ENCODE measurements around the gene GSG1. TPM values are rescaled to one million over a fixed set of nuclear protein-coding genes. Genes with fewer than 3 reads are reported as not detected.
A peak's percentile ranks its signal among the peaks of the same experiment; 100 is the strongest.

The GSG1 gene
- total and polyA plus RNA-seq, 11 donors: not detected

DNA sequence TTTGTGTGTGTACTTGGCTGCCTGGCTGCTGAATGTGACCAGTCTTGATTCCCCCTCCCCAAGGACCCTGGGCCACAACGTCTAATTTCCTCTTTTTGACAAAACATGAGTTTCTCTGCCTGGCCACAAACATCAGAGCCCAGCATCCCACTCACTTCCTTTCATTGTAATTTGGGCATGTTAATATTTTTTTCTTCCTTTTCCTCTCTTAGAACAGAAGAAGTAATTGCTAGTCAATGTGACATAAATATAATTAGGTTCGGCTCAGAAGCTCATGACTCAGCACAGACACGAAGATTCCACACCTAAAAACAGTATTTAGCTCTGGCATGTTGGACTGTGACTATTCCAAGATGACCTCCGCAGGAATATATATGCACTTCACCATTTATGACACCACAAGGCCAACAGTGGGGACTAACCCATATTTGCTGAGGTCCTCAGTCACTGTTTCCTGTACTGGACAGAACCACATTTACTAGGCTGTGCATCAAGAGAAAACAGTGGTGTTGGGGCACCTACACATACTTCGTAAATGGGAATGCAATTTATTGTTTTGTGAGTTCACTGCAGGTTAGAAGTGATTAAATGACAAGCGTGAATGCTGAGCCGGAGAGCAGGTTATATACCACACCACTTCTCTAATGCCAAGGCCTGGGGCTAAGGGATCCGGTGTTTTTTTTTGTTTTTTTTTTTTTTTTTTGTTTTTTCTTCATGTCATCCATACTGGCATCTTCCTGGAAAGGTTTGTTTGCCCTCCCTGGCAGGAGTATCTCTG lies 4.2 kb downstream of the GSG1 start:
- peak in 4 of 5 donors; percentile 38 to 59 (median 53) for DNase-seq
- 61 to 67% (median 63%) methylated on average over 8 of the region's 8 CpGs for WGBS, 4 donors
- no peak overlapping the region for H3K4me3 ChIP-seq
- peak in 1 of 4 donors; percentile 30 for ATAC-seq
- peaks cover 7 to 72% (median 43%) of the 10 kb centered on the region in 12 donors for H3K4me1 ChIP-seq
- intact Hi-C loops (cut with DNase I): loop anchor here in 9 of 10 donors (2.0 to 10.0 kb wide), 8 partner anchors 77 to 184 kb away; partner anchors contain the start of gene EMP1 (in 3 of the 9)
- peak overlapping the region; percentile 73 to 98 (median 92) for H3K27ac ChIP-seq
- no peaks in the 10 kb centered on the region for H3K9me3 ChIP-seq
- TF ChIP-seq, protein P1, sequence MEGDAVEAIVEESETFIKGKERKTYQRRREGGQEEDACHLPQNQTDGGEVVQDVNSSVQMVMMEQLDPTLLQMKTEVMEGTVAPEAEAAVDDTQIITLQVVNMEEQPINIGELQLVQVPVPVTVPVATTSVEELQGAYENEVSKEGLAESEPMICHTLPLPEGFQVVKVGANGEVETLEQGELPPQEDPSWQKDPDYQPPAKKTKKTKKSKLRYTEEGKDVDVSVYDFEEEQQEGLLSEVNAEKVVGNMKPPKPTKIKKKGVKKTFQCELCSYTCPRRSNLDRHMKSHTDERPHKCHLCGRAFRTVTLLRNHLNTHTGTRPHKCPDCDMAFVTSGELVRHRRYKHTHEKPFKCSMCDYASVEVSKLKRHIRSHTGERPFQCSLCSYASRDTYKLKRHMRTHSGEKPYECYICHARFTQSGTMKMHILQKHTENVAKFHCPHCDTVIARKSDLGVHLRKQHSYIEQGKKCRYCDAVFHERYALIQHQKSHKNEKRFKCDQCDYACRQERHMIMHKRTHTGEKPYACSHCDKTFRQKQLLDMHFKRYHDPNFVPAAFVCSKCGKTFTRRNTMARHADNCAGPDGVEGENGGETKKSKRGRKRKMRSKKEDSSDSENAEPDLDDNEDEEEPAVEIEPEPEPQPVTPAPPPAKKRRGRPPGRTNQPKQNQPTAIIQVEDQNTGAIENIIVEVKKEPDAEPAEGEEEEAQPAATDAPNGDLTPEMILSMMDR (IDR thresholded peaks at IDR 0.05): no peak
- no peak for TF ChIP-seq POLR2A (IDR thresholded peaks at IDR 0.05)
- H3K27me3 ChIP-seq: no peaks in the 10 kb centered on the region
- no peaks in the 10 kb centered on the region for H3K36me3 ChIP-seq

DNA sequence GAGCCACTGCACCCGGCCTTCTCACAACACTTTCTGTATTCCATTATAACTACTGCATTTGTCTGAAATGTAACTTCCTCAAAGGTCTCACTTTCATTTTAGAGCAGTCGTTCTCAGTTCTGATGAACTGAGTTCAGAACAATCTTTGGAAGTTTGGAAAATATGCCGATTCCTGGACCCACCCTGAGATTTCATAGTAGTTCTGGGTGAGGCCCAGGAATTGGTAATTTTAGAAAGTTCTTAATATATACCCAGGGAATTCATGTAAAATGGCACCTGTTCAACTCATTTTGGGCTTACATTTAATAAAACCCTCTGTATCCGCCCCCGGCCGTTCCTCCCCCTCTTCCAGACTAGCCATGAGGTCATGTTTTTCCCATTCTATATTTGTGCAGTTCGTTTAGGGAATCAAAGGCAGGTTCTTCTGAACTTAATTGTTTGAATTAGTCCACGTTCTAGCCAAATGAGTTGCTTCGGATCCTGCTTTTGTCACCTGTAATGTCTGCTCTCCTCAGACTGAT lies 5.9 kb downstream of the GSG1 start:
- TF ChIP-seq POLR2A (IDR thresholded peaks at IDR 0.05): no peak
- TF ChIP-seq, protein P1 (IDR thresholded peaks at IDR 0.05): no peak
- intact Hi-C loops (cut with DNase I): loop anchor here in 9 of 10 donors (1.0 to 10.0 kb wide), 10 partner anchors 55 to 183 kb away; partner anchors contain the start of gene EMP1 (in 3 of the 9)
- Histone ChIP-seq H3K4me3 (peak overlapping the region in 10 of 12 donors; percentile 13 to 57 (median 40)), H3K9me3 (no peaks in the 10 kb centered on the region), H3K36me3 (no peaks in the 10 kb centered on the region), H3K27me3 (no peaks in the 10 kb centered on the region), H3K4me1 (peaks cover 7 to 72% (median 41%) of the 10 kb centered on the region in 12 donors), H3K27ac (peak overlapping the region; percentile 69 to 98 (median 90))
- WGBS, 4 donors: 36 to 48% (median 40%) methylated on average over 9 of the region's 9 CpGs
- ATAC-seq (peak in 1 of 4 donors; percentile 8), DNase-seq (peak in 3 of 5 donors; percentile 39 to 48 (median 45))

DNA sequence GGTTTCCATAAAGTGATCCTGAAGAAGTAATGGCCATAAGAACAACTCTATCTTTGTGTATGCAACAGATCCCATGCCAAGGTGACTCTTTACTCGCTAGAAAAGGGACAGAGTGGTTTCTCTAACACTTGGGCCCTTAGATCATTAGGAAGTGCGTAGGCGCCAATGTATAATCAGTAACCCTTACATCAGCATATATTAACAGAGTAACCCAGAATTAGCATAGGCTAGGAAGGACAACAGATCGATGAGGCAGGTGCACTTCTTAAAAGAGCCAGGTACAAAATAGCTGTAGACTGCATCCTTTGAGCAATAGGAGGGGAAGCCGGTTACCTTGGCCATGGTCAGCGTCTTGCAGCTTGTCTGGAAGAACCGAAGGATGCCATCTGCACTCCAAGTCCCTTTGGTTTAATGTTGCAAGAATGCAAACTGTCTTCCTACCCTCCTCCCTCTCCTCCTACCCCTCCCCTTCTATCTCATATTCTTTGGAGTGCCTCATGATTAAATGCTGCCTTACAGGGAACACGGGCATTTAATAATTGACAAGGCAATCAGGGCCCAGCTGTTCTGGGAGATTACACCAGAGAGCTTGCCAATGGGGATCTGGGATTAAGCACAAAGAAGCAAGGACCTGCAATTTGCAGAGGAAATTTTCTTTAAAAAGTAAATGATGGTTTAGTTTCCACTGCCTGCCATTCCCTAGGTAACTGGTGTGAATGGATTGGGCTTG lies 8.0 kb downstream of the GSG1 start:
- peaks cover 7 to 56% (median 25%) of the 10 kb centered on the region in 12 donors for H3K4me1 ChIP-seq
- no peaks in the 10 kb centered on the region for H3K27me3 ChIP-seq
- H3K27ac ChIP-seq: no peak overlapping the region
- TF ChIP-seq, protein P1 (IDR thresholded peaks at IDR 0.05): no peak
- TF ChIP-seq POLR2A (IDR thresholded peaks at IDR 0.05): no peak
- WGBS, 4 donors: 86 to 93% (median 89%) methylated on average over 8 of the region's 8 CpGs
- H3K36me3 ChIP-seq: no peaks in the 10 kb centered on the region
- H3K9me3 ChIP-seq: no peaks in the 10 kb centered on the region
- ATAC-seq (no peak), DNase-seq (no peak)
- no peak overlapping the region for H3K4me3 ChIP-seq
- intact Hi-C loops (cut with DNase I): loop anchor here in 8 of 10 donors (2.0 to 10.0 kb wide), 7 partner anchors 51 to 181 kb away; partner anchors contain the start of genes EMP1 (in 1 of the 8) and FAM234B (in 1 of the 8)

Data from heart left ventricle (tissue), 16 donors.